ENCODE data around the gene CEP112.

- no peak for TF ChIP-seq CTCF (IDR thresholded peaks at IDR 0.05; ENCODE audit: insufficient read depth, low read depth, low read length)
- no peak for TF ChIP-seq EZH2 (IDR thresholded peaks at IDR 0.05; ENCODE audit: insufficient read depth, low read length)
Measured at GRCh38 chr17:65694601-65695000, 497.3 kb downstream of the CEP112 start.

Data from astrocyte (in vitro differentiated cells and primary cell).